Measurements from ENCODE around the gene GALNT16.
"Not testable (repeated sequence)": the region's sequence is repeated elsewhere in the genome, so short reads cannot be mapped to it uniquely, and the experiment has no call there.

The GALNT16 gene

DNA sequence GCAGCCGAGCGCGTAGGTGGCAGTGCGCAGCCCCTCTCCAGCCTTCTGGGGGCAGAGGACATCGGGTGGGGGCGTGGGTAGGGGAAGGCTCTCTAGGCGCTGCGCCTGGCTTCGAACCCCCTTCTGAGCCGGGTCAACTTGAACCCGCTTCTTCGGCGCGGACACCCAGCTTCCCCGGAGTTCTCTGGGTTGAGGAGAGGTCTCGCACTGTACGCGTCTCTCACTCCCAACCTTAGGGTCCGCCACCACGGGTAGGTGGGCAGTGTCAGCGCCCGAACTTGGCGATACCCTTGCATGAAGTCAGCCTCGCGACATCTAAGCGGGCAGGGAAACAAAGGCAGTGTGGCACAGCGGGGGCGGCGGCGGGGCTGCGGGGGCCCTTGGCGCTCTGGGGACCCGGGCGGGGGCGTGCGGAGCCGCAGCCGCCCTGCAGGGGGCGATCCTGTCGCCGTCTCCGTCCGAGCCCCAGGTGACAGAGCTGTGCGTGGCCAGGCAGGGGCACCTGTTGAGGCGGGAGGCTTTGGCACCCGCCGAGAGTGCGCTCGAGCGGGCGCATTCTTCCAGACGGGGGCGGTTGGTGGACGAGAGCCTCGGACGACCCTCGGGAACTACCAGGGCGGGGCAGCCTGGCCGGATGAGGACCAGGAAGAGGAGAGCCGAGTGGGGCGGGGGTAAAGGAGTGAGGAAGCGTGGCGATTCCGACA, 1.1 kb downstream of the GALNT16 start:
- DNase-seq = peak; percentile 41

DNA sequence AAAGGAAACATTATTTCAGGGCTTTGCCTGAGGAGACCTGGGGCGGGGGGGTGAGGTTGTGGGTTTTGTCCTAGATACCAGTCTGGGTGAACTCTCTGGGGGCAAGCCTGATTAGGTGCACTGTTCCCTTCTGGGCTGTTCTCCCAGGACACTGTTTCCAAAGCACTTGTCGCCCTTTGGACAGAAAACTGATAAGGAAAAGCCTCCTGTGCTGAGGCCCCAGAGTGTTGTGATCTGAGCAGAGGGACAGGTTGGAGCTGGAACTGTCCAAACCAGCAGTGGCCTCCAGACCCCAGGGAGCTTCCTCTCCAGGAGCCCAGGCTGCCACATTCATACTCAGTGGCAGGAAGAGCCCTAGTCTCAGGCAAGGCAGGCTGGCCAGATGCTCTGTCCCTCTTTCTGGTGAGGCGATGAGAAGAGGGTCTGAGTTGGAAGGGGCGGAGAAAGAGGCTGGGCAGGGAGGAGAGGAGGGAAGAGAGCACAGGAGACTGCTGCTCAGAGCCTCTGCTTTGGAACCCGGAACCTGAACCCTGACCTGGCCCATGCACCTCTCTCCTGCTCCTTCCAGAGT, 1.9 kb downstream of the GALNT16 start:
- no peak for DNase-seq

DNA sequence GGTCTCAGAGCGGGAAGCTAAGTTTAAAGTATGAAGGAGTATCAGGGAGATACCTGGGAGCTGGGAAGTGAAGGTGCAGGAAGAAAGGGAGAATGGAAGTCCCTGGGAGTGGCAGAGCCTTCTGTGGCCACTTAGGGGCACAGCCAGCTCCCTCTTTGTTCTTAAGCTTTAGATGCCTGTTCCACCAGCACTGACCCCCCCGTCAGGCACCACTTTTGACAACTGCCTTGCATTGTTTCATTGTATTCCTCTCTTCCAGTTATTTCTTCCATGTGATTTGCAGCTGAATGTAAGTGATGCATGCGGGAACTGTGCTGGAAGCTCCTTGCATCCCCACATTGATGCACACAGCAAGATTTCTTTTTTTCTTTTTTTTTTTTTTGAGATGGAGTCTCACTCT, 2.6 kb downstream of the GALNT16 start:
- no peak for DNase-seq

- DNase-seq = peak; percentile 71
Observed at GRCh38 chr14:69263364-69263763, 3.4 kb downstream of the GALNT16 start.

DNA sequence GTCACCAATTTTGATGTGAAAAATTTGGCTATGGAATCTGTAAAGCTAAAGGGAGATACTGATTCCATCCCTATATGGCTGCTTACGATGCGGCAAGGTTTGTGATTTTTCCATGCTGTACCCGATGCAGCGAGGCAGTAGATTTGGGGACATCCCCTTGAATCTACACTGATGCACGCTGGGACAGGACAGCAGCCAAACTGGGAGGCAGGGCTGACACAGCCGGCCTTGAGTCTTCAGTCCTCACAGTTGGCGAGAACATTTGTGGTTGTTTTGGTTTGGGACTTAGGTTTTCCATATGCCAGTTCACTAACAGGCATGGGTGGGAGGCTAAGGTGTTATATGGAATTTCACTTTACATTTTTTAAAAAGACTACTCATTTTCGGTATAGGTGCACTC, 3.8 kb downstream of the GALNT16 start:
- DNase-seq = no peak

DNA sequence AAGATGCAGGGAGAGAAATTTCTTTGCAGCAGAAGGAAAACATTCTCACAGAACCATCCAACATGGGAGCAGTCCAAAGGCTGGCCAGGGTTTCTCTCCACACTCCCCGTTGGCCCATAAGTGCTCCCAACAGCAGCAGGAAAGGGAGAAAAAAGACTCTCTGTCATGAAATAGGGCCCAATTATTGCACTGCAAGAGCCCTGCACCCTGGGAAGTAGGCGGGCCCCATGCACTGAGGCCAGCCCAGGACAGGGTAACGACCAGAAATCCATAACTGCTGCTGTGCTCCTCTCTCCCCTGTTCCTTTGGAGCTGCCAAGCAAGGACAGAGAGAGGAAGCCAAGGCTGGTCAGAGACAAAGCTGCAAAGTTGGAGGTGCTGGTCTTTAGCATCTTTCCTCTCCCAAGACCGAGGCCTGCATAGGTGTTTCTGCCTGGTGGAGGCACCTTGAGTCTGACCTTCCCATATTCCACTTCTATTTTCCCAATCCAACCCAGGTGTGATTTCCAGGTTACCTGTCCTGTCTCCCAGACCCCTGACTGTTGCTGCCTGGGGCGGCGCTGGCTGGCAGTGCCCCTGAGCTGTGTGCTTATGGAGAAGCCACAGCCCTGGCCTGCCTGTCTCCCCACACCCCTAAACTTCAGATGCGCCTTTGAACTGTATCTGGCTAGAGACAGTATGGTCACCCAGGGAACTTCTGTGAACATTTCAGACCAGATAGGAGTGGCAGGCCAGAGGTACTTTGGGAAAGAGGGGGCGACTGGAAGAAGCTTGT, 6.8 kb downstream of the GALNT16 start:
- no peak for DNase-seq

DNA sequence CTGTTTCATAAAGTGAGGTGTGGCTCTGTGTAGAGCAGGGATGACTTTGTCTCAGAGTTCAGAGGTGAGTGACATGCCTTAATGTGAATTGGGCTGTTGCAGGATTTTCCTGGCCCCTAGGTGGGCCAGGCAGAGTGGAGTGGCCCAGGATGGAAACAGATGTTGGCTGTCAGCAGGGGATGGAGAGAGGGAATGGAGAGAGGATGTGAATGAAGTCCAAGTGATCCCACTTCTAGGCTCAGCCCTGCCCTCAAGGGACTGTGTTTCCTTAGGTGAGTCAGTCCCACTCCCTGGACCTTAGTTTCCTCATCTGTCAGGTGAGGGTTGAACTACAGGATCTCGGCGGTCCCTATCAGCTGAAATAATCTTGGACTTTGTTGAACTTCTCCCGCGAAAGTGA, 7.5 kb downstream of the GALNT16 start:
- no peak for DNase-seq

DNA sequence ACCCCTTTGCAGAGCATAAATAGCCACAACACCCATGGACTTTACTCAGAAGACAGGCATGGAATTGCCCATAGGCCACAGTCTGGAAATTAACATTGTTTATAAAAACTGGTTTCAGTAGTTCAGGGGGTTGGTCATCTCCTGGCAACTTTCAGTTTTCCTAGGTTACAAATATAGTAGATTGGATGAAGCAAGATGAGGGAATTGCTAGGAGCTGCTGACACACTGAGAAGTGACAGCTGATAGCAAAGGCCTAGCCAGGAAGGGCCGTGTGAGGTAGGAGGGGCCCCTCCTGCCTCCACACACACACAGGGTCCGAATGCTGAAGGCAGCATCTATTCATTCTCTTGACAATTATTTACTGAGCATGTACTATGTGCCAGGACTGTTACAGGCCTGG, 8.3 kb downstream of the GALNT16 start:
- no peak for DNase-seq

DNA sequence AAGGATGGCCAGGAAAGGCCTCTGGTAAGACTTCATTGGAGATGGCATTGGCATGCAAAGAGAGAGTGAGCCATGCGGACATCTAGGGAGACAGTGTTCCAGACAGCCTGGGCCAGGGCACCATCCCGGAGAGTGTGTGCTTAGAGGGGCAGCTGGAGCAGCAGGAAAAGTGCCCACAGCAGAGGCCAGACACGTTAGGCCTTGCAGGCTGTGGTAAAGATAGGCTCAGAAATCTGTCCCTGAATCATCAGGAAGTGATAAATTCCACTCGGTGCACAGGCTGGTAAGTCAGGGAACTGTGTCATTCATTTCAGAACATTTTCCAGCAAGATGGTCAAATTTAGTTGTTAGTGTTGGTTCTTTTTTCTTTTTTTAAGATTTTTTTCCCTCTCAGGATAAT, 8.8 kb downstream of the GALNT16 start:
- no peak for DNase-seq

GRCh38 chr14:69269381-69269780, 9.4 kb downstream of the GALNT16 start:
- no peak for DNase-seq

DNA sequence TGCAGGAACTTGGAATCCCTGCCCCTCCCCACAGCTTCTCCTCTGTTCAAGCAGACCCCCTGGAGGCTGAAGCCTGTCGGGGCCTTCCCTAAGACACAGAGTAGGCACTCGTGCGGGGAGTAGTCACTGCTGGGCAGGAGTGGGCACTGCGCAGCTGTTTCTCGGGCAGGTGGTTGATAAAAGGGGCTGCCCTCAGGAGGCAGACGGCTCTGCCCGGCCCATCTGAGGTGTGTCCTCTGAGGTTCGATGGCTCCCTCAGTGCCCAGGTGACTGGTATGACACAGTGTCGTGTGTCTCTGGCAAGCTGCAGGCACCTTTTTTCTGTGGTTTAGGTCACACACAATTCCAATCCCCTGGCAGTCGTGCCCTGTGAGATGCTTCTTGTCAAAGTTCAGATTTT, 10.1 kb downstream of the GALNT16 start:
- no peak for DNase-seq

- no peak for DNase-seq
Observed at GRCh38 chr14:69270795-69271708, 11.1 kb downstream of the GALNT16 start.

DNA sequence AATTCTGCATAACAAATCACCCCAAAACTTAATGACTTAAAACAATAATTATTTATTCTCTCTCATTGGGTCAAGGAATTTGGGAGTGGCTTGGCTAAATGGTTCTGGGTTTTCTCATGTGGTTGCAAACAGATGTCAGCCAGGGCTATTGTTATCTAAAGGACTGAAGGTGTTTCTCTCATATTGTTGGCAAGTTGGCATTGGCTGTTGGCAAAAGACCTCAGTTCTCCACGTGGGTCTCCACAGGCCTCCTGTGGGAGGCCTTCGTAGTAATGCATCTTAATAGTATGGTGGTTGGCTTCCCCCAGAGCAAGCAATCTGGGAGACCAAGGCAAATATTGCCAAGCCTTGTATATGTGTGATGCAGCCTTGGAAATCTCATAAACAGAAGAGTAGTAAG, 14.4 kb downstream of the GALNT16 start:
- DNase-seq = no peak

DNA sequence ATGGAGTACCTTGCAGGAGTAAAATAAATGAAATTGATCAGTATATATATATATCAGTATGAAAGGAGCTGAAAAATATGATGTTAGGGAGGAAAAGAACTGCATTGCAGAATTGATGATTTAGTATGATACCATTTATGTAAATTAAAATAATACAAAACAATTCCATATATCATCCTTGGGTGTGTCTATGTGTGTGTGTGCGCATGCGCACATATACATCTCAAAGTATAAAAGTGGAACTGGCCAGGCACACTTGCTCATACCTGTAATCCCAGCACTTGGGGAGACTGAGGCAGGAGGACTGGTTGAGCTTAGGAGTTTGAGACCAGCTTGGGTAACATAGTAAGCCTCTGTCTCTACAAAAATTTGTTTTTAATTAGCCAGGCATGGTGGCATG, 15.4 kb downstream of the GALNT16 start:
- DNase-seq = no peak

GRCh38 chr14:69277356-69277755, 17.4 kb downstream of the GALNT16 start:
- not testable (repeated sequence) for DNase-seq

GRCh38 chr14:69280746-69281291, 20.9 kb downstream of the GALNT16 start:
- DNase-seq = no peak

- DNase-seq = no peak
Observed at GRCh38 chr14:69281450-69282169, 21.7 kb downstream of the GALNT16 start.

- no peak for DNase-seq
Observed at GRCh38 chr14:69282448-69282847, 22.5 kb downstream of the GALNT16 start.

DNA sequence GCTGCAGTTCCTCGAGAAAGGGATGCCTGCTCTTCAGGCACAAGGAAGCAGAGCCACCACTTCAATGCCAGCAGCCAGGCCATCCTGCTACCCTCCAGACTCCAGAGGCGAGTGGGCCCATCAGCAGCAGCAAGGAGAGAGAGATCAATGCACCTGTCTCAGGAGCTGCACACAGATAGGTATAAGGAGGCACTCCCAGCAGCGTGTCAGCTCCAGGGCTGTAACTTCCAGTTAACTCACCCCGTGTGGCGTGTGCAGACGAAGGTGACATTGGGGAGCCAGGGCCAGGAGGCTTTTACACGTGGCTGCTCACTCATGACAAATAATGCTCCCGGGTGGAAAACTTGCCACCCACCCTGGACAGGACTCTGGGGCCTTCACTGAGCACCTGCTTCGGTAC, 24.2 kb downstream of the GALNT16 start:
- no peak for DNase-seq

DNA sequence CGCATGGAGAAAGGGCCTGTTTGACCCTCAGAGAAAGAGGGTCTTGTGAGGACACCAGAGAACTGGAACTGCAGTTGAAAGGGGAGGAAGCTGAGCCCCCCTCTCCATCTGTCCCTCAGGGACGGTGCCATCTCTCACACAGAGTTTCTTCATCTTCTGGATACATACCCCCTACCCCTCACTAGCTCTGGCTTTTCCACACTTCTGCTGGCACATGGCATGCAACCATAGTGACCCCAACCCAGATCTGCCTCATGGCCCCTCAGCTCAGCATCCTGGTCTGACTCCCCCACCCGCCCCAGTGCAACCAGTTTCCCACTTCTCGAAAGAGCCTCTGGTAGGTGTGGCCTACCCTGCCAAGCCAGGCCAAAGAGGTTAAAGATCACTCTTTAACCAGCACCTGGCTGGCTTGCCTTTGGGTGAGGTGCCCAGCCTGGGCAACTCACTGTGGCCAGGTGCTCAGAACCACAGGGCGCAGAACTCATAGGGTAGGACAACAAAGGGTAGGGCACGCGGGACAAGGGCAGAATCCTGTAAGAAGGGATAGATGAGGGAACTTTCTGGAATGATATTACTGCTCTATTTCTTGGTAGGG, 25.8 kb downstream of the GALNT16 start:
- no peak for DNase-seq
